ENCODE results near the gene MTUS2.

MTUS2 gene

DNA sequence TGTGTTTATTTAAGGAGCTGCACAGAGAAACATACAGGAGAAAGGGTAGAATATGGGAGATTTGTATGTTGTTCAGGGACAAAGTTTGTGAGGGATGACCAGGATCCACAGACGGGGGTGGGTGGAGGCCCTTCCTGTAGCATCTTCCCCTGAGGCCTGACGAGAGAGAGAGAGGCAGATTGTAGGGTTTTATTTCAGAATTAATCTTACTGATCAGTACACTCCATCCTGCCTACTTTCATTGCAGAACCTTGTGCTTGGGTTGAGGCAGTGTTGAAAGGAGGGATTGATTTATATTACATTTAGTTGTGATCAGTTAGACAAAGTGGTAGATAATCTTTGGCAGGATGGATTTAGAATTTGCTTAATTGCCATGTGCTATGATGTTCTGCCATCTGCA is 39.6 kb downstream of the MTUS2 start:
- no peak for DNase-seq

DNA sequence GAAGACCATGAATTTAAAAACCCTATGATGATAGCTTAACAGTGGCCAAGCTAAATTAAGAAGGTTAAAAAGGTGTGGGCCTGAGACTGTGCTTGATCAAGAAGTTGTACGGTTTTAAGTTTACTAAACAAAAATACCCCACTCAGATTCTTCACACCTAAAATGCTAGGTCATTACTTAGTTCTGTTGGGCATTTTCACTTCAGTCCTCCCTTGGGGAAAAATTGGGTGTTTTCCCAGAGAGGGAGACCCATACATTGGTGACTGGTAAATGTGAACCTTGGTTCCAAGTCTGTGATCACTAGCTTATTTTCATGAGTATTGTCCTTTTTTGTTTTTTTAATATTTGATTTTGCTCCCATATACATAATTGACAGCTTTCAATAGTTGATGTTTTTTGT is 44.4 kb downstream of the MTUS2 start:
- peak in 1 of 2 donors; percentile 12 for DNase-seq

DNA sequence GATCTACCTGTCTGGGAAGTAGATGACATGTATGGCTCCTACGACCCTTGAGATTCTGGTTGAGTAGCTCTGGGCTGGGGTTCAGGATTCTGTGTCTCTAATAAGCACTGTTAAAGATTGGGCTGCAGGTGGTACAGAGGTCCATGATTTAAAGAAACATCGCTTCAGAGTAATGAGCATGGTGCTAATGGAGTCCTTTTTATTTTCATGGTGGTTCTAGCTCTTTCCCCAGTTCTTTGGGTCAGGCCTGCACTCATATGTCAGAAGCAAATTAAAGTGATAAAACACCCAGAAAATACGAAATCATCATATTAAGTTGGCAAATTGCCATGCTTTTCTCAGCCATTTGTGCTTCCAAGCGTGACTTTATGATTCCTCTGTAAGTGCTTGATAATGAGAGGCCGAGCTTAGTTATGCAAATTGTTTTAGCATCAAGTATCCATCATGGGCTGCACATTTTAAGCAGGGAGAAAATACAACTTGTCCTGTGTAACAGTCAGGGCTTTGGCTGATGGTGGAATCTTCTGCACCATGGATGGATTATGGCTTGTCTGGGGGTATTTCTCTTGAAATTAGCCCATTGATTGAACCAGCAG is 45.1 kb downstream of the MTUS2 start:
- DNase-seq, result no peak

DNA sequence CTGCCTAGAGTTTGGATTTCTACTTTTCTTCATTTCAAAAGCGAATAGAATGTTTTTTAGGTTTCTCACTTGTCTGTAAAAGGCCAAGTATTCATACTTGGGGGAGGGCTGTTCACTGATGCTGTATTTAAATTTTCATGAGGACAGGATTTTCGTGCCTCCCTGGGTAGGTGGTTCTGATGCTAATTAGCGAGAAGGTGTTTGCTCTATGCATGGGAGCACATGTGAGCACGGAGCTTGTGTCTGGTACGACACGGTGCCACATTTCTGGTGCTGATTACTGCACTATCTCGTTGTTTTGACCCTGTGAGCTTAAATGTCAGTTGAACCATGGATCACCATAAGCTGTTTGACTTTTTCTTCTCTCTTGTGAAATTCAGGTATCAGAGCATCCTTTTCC is 45.8 kb downstream of the MTUS2 start:
- DNase-seq, result no peak

DNA sequence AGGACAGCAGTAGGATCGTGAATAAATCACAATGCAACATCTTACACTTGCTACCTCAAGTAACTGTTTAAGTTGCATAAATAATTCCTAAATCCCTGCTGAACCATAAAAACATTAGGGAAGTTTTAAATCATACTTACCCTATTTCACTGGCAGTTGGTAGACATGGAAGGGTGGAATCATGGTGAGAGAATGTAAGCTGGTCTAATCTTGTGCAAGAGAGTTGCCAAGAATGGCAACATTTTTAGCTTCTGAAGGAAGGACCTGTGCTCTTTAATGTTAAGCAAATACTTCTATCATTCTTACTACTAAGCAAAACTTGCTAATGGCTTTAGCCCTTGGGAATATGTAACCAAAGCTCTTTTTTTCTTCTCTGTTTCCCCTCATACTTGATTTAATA is 46.8 kb downstream of the MTUS2 start:
- no peak for DNase-seq

DNA sequence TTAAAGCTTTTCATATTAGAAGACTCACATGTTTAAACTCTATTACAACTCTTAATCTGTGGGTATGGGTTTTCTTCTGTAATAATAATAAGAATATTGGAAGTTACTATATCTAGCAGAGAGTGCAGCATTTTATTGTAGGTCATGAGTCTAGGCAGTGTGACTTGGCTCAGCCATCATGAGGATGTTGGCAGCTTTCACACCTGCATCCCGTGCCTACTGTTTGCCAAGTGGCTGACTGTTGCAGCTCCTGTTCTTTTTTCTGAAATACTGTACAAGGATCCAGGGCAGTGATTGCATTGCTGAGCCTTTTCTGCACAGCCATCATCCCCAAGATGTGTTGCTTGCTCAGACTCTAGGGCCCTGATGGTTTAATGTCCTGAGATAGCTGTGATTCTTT is 47.4 kb downstream of the MTUS2 start:
- no peak for DNase-seq

DNA sequence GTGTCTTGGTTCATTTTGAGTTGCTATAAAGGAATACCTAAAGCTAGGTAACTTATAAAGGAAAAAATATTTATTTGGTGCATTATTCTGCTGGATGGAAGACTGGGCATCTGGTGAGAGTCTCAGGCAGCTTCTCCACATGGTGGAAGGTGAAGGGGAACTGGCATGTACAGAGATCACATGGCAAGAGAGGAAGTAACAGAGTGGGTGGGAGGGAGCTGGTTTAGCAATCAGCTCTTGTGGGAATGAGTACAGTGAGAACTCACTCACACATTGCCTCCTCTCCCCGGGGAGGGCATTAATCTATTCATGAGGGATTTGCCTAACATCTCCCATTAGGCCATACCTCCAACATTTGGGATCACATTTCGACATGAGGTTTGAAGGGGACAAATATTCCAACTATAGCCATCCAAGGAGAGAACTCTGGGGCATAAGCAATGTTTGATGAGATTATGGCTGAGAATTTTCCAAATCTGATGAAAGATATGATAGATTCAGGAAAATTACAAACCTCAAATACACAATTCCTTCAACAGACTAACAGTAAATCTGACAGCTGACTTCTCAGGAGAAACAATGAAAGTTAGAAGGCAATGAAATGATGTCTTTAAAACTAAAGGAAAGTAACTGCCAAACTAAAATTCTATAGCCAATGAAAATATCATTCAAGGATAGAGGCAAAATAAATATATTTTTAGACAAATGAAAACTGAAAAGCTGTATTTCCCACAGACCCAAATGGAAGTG is 52.5 kb downstream of the MTUS2 start:
- DNase-seq, result peak; percentile 50 to 82

DNA sequence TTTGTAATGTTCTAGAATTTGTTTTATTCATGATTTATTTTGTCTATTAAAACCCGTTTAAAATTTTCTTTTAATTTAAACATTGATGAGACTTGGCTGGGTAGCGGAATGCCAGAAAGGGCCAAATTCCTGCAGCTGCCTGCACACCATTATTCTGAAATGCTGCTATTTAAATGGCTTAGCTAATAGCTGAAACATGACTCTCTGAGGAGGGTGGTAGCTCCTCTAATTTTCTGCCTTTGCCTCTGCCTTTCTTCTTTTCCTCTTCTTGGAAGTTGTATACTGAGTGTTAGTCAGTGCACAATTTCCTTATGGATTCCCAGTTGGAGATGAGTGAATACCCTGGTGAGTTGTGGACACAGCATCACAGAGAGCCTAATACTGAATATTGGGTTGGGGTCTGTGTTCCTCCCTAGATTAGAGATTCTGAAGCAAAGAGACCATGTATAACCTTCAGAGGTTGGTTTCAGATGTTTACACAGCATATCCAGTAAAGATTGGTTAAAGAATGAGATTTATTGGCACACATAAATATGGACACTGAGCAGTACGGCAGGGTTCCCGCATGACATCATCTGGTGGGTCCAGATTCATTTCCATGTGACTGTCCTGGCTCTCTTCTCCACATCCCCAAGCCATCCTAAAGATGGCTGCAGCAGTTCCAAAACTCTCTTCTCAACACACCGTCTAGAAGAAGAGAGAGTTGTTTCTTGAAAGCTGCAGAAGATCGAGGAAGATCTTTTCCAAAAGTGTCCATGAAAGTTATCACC is 55.9 kb downstream of the MTUS2 start:
- no peak for DNase-seq

DNA sequence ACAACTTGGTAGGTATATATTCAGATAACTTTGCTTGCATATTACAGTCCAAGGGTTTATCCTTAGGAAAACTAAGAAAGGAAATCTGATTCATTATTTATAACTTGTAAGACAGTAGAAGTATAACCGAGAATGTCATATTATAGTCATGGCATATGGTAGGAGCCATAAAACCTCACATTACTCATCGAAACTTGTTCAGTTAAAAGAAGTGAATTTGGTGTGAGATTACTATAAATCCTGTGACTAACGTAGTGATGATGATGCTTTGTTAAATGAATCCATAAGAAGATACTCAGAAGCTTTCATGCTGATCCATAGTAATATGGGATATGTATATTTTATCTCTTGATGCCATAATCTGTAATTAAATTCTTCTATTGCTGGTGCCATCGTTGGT is 57.3 kb downstream of the MTUS2 start:
- no peak for DNase-seq

DNA sequence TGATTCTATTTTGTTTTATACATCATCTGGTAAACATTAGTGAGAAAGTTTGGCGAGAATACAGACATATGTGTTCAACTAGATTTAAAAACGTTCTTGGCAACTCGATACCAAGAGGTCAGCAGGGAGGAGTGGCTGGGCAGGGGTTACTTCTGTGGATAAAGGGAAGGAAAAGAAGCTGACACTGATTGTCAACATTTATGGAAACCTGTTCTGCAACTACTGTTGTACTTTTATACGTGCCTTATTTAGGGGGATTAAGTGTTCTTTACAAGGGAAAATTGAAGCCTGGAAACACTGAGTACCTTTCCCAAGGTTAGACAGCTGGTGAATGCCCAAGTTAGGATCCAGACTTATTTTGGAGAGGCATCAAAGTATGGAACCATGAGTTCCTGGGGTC is 65.0 kb downstream of the MTUS2 start:
- no peak for DNase-seq

DNA sequence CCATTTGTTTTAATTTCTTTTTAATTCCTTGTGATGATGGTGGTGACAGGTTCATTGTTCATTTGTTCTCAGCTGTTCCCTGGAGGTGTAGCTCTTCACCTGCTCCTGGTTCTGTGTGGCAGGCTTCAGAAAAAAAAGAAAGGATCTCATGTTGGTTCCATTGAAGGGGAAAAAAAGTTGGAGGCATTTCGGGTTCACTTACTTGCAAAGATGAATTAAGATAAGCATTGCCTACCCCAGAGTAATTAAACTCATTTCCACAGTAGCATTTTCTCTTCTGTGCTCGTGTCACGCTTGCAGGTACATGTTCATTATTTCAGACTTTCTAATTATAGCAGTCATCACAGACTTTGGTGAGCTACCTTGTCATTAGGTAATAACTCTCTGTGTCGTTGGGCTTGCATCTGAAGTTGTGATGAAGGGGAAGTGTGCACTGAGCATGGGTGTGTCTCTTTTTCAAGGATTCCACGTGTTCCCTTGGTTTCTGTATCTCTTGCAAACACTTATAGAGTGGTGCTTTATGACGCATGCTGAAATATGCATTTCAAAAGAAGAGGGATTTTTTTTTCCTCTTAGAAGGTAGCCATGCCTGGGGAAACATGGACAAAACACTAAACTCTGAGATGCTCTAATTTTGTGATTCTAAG is 69.1 kb downstream of the MTUS2 start:
- DNase-seq, result no peak

DNA sequence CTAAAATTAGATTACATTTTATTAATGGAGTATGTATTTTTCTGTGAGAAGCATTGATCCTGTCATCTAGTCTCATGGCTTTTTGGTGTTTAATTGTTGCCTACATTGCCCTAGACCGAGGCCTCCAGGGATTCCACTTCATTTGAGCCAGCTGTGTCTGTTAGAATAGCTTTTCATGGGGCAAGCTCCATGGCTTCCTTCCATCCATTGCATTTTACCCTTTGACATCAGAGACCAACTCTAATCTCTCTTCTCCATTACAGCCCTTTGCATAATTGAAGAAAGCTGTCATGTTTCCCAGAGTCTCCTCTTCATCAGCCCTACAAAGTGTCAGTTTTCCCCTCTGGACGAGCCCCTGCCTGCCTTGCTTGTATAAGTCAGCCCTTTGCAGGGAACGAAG is 70.6 kb downstream of the MTUS2 start:
- DNase-seq, result no peak

DNA sequence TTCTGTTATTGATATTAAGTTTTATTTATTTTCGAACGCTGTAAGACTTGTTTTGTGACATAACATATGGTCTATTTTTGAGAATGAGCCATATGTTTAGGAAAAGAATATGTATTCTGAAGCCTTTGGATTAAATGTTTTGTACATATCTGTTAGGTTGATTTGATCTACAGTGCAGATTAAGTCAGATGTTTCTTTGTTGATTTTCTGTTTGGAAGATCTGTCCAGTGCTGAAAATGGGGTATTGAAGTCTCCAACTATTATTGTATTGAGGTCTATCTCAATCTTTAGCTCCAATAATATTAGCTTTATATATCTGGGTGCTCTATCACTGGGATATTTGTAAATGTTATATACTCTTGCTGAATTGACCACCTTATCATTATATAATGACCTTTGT is 97.9 kb downstream of the MTUS2 start:
- no peak for DNase-seq

DNA sequence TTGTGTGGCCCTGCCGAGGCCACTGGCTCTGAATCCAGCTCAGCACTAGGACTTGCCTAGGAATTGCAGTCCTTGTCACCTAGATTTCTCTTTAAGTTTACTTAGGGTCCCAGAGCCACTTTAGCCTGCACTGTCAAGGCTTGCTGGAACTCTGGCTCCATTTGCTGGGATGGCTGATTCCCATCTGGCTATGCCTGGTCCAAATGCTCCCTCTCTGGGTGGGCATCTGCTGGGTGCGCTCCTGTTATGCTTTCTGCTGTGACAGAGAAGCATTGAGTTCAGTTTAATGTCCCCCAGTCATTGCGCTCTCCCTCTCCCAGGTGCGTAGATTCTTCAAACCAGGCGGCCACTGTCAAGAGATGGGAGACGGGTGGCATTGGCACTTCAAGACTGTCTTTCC is 102.2 kb downstream of the MTUS2 start:
- DNase-seq, result no peak

DNA sequence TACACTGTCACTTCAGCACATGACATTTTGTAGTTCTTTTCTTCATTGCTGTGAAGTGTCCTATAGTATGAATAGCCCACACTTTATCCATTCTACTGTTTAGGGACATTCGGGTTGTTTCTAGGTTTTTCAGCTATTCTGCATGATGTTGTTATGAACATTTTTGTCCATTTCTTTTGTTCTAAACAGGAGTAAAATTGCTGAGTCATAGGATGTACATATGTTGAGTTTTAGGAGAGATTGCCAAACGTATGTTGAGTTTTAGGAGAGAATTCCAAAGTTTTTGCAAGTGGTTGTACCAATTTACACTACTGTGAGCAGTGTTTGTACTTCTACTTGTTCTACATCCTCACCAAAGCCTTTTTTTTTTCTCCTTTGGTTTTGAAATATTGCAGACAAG is 115.0 kb downstream of the MTUS2 start:
- DNase-seq, result no peak

DNA sequence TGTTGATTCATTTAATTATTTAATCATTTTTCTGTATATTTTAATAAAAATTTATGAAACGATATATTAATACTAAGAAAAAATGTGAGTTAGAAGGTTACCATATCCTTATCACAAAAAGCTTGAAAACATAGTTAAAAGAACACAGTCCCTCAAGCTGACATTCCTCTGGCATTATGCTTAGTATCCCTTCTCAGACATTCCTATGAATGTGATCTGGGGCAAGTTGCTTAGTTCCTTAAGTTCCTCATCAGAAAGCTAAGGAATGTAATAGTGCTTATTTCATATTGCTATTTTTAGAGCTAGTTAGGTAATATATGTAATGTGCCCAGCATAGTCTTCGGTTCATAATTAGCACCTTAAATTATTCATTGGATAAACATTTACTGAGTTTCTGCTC is 122.8 kb downstream of the MTUS2 start:
- DNase-seq, result no peak

DNA sequence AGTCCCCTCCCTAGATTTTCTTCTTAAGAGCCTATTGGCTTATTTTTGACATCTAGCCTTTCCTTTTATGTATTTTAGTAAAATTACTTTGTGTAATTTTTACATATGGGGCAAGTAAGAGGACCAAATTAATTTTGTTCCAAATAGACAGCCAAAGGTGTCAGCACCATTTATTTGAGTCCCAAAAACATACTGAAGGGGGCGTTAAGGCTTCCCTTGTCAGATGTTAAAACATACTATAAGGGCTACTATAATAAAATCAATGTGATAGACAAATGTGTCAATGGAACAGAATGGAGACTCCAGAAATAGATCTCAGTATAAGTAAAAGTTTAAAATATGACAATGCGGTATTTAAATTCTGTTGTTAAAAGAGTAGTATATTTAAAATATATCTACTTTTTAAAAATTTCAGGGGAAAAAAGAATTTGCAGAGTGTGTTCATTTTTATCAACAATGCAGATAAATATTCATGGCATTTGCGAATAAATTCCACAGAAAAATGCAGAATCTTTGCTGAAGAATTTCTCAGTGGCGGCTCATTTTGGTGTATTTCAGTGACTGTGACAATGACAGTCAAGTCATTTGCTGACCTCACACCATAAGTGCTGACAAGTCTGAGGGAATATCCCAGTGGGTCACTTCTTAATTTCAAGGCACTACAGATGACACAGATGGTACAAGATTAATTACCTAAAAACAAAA is 133.7 kb downstream of the MTUS2 start:
- no peak for DNase-seq

DNA sequence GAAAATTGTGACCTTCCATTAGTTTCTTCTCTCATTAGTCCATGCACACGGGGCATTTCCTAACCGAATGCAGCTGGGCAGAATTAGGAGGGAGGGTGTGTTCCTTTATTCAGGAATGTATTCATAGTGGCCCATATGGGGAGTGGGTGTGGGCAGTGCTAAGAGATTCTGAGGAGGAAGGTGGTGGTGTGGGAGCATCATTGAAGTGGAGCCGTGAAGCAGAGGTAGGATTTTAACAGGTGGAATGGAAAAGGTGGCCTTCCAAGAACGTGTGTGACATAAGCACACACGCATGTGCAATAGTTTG is 134.2 kb downstream of the MTUS2 start:
- DNase-seq, result no peak

DNA sequence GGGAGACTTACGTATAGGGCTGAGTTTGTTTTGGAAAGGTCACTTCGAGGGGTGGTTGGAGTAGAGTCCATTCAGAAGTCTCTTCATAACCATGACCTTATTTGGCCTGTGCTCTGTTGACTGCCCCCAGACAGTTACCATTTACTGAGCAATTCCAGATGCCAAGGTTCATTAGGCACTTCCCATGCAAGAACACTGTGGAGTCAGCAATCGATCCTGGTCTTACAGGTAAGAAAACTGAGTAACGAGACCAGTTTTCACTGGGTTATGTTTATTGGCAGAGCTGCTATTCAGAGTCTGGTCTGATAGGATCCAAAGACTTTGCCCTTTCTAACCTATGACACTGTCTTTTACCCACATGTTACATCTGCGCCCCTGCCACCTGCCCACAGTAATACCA is 134.7 kb downstream of the MTUS2 start:
- DNase-seq, result no peak

DNA sequence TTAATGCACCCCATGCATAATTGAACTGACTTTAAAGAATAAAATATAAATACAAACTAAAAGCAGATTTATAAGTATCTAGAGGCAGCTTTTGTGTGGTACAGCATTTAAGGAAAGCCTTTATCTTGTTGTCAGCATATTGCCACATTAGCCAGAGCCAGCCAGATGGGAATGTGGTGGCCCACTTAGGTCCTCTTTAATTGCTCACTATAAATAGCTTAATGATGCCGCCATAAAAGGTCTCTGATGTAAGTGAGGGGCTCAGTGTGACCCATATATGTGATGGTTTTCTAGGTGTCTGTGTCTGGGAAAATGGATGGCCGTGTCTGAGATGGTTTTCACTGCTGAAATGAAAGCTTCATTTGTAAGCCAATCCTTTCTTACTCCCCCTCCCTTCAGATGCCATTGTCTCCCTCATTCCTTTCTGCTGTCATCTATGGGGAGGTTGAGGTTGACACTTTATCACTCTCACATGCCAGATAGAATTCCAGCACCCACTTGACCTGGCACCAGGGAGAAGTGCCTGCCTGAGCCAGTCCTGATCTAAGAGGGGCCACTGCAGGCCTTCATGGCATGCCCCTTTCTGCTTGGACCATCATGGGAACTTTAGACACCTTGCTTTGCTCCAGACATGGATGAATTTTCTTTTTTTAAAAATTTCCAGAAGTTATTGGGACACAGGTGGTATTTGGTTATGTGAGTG is 135.3 kb downstream of the MTUS2 start:
- no peak for DNase-seq

DNA sequence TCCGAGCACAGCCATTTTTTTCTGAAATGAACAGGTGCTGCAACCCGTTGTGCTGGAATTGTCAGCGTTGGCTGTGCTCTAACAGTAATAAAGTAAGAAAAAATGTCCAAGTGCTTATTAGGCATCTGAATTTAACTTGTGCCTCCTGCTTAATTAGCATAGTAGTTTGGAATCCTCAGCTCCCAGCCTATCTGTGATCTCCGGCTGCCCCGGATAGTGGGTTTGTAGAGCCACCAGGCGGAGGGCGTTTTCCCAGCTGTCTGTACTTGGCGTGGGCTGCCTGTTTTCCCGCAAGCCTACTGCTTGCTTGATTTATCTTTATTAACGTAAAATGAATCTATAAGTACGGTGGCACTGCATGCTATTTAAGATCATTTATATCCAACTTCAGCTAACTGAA is 137.9 kb downstream of the MTUS2 start:
- no peak for DNase-seq

DNA sequence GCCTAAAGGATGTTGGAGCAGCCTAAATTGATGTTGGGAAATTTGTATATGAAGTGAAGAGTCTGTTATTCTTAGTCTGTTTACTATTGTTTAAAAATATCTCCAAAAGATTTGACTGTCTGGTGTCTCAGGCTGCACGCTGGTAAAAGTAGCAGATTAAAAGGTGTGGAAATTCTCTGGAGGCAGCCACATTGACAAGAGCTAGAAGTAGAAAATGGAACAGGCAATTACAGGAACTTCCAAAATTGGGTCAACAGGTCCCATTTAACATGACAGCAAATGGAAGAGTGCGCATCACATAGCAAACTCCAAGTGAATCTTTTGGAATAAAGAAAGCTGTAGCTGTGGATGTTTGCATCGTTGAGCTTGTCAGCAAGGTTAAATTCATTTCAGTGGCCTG is 138.3 kb downstream of the MTUS2 start:
- no peak for DNase-seq

DNA sequence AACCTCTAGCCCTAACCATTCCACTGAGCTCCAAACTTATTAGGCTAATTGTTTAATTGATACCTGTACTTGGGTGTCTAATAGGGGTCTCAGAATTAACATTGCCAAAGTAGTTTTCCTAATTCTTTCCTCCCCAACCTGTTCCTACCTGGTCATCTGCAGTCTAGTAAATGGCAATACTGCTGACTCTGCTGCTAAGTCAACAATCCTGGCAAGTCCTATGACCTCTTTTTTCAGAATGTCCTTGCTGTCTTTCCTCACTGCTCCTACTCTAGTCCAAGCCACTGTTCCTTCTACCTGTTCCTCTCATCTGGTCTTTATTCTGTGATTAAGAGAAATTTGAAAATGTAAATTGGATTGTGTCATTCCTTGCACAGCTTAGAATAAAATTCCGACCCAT is 143.9 kb downstream of the MTUS2 start:
- DNase-seq, result no peak
